ENCODE results near the gene STK36. TPM values are rescaled to one million over a fixed set of nuclear protein-coding genes. Genes with fewer than 3 reads are reported as not detected.
"Not testable (repeated sequence)": the region's sequence is repeated elsewhere in the genome, so short reads cannot be mapped to it uniquely, and the experiment has no call there.

The STK36 gene
- total and polyA plus RNA-seq, 12 donors: 12.4 to 112 (median 36.3) TPM

DNA sequence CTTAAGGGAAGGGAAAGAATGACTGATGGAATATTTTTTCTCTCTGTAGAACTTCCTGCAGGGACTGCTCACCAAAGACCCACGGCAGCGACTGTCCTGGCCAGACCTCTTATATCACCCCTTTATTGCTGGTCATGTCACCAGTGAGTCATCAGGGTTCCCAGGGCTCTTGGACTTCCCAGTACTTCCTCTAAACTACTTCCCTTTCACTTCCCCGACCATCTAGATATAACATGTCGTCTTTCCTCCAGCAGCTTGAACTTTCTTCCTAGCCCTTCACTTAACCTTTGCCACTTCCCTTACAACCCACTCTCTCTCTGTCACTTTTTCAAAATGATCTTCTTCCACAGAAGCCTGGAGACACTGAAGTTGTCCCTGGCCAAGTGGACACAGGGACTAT, 7.2 kb downstream of the STK36 start:
- TF ChIP-seq, protein P1, sequence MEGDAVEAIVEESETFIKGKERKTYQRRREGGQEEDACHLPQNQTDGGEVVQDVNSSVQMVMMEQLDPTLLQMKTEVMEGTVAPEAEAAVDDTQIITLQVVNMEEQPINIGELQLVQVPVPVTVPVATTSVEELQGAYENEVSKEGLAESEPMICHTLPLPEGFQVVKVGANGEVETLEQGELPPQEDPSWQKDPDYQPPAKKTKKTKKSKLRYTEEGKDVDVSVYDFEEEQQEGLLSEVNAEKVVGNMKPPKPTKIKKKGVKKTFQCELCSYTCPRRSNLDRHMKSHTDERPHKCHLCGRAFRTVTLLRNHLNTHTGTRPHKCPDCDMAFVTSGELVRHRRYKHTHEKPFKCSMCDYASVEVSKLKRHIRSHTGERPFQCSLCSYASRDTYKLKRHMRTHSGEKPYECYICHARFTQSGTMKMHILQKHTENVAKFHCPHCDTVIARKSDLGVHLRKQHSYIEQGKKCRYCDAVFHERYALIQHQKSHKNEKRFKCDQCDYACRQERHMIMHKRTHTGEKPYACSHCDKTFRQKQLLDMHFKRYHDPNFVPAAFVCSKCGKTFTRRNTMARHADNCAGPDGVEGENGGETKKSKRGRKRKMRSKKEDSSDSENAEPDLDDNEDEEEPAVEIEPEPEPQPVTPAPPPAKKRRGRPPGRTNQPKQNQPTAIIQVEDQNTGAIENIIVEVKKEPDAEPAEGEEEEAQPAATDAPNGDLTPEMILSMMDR (IDR thresholded peaks at IDR 0.05): no peak
- TF ChIP-seq POLR2A (IDR thresholded peaks at IDR 0.05): no peak
- 52 to 67% (median 55%) methylated on average over 4 of the region's 4 CpGs for WGBS, 4 donors
- DNase-seq: peak in 3 of 7 donors; percentile 27 to 36 (median 29)
- Histone ChIP-seq H3K36me3 (replicated peaks in 1 of 2) (peaks cover 0 to 30% of the 10 kb centered on the region in 2 donors), H3K27ac (no peak overlapping the region), H3K4me3 (no peak overlapping the region), H3K27me3 (no peaks in the 10 kb centered on the region), H3K9me3 (replicated peaks in 1 of 3) (no peaks in the 10 kb centered on the region), H3K4me1 (replicated peaks in 1 of 2) (no peaks in the 10 kb centered on the region)
- intact Hi-C loops (cut with DNase I): no loop called here

DNA sequence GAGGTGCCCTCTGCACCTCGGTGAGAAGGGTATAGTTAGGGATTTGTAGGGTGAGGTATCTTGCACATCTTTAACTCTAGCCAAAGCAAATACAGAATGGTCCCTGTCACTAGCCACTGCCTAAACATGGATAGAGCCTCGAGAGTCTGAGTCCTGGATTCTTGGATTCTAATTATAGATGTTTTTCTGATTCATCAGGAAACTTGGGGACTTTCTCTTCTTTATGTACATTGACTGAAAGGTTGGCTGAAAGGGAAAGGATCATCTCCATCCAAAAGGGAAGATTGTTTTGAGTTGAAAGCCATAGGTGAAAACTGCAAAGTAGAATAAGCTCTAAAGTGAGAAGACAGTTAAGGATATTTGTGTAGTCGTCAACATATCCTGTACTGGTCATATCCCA, 8.2 kb downstream of the STK36 start:
- TF ChIP-seq, protein P1 (IDR thresholded peaks at IDR 0.05): no peak
- no peak for TF ChIP-seq POLR2A (IDR thresholded peaks at IDR 0.05)
- H3K4me3 ChIP-seq: no peak overlapping the region
- intact Hi-C loops (cut with DNase I): no loop called here
- no peaks in the 10 kb centered on the region for H3K9me3 ChIP-seq (replicated peaks in 1 of 3)
- H3K27me3 ChIP-seq: no peaks in the 10 kb centered on the region
- peaks cover 0 to 33% of the 10 kb centered on the region in 2 donors for H3K36me3 ChIP-seq (replicated peaks in 1 of 2)
- DNase-seq: no peak
- no peaks in the 10 kb centered on the region for H3K4me1 ChIP-seq (replicated peaks in 1 of 2)
- no peak overlapping the region for H3K27ac ChIP-seq
- 62 to 83% (median 79%) methylated on average over 2 to 3 of the region's 3 CpGs for WGBS, 4 donors

DNA sequence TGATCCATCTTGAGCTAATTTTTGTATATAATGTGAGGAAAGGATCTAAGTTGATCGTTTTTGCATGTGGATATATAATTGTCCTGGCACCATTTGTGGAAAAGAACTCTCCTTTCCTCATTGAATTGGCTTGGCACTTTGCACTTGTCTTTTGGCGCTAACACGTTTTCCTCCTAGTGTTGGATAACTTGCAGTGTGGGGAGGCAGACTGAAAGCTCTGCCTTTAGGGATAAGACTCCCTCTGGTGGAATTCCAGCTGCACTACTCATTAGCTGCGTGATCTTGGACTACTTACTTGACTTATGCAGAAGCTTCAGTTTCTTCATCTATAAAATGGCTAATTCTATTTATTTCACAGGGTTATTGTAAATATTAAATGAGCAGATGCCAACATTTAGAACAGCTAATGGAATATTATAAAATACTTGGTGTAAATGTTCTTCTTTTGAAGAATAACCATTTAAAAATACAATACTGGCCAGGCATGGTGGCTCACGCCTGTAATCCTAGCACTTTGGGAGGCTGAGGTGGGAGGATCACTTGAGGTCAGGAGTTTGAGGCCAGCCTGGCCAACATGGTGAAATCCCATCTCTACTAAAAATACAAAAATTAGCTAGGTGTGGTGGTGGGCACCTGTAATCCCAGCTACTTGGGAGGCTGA, 15.6 kb downstream of the STK36 start:
- TF ChIP-seq, protein P1 (IDR thresholded peaks at IDR 0.05): peak; percentile 65 to 89 (median 79)
- WGBS, 4 donors: 21 to 24% (median 23%) methylated on average over 5 of the region's 5 CpGs
- intact Hi-C loops (cut with DNase I); H3K27ac ChIP-seq; H3K4me3 ChIP-seq; H3K9me3 ChIP-seq (replicated peaks in 1 of 3); H3K27me3 ChIP-seq; H3K4me1 ChIP-seq (replicated peaks in 1 of 2): not testable (repeated sequence)
- peak; percentile 55 to 85 (median 74) for DNase-seq
- H3K36me3 ChIP-seq (replicated peaks in 1 of 2): peaks cover 0 to 40% of the 10 kb centered on the region in 2 donors

DNA sequence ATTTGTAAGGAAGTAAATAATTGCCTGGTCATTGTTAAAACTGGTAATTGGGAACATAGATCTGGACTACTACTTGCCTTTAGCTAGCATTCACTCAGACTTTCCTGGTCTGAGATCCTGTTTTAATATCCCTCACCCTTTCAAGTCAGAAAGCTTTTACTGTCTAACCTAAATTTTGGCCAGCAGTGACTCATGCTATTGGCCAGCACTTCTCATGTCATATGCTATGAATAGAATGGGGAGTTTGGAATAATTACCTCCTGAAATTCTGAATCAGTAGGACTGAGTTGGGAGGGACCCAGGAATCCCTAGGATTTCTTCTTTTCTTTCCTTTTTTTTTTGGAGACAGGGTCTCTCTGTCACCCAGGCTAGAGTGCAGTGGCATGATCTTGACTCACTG, 19.3 kb downstream of the STK36 start:
- H3K36me3 ChIP-seq (replicated peaks in 1 of 2): peaks cover 0 to 60% of the 10 kb centered on the region in 2 donors
- TF ChIP-seq POLR2A (IDR thresholded peaks at IDR 0.05): no peak
- TF ChIP-seq, protein P1 (IDR thresholded peaks at IDR 0.05): no peak
- H3K4me3 ChIP-seq: no peak overlapping the region
- DNase-seq: peak in 4 of 7 donors; percentile 23 to 49 (median 41)
- H3K9me3 ChIP-seq (replicated peaks in 1 of 3): no peaks in the 10 kb centered on the region
- intact Hi-C loops (cut with DNase I): loop anchor here (5.0 to 10.0 kb wide), 2 partner anchors 154 to 156 kb away; no protein-coding TSS in a partner anchor
- peak overlapping the region in 2 of 5 donors; percentile 2 to 24 for H3K27ac ChIP-seq
- H3K4me1 ChIP-seq (replicated peaks in 1 of 2): no peaks in the 10 kb centered on the region
- H3K27me3 ChIP-seq: no peaks in the 10 kb centered on the region
